HG03432 (cell line): ENCODE data around the gene RSU1.

ENCODE experiments used
- ATAC-seq: cut with Tn5 transposase; IDR thresholded peaks from one replicate; pipeline ENCODE4 v1.9.1; 2021; ENCODE audit warnings: mild to moderate bottlenecking, moderate library complexity; ENCODE audit not compliant: unreplicated experiment

The RSU1 gene

GRCh38 chr10:16745061-16745460 is 72.2 kb downstream of the RSU1 start:
- no peak for ATAC-seq

GRCh38 chr10:16742165-16742960 is 74.9 kb downstream of the RSU1 start:
- ATAC-seq, result no peak

GRCh38 chr10:16741540-16741939 is 75.7 kb downstream of the RSU1 start:
- ATAC-seq, result no peak

- no peak for ATAC-seq
These were observed 79.8 kb downstream of the RSU1 start for GRCh38 chr10:16737420-16737819.

GRCh38 chr10:16735671-16736070 is 81.6 kb downstream of the RSU1 start:
- no peak for ATAC-seq

- ATAC-seq, result no peak
These were observed 84.8 kb downstream of the RSU1 start for GRCh38 chr10:16732376-16732775.

GRCh38 chr10:16728266-16728665 is 89.0 kb downstream of the RSU1 start:
- no peak for ATAC-seq

GRCh38 chr10:16727666-16728065 is 89.6 kb downstream of the RSU1 start:
- no peak for ATAC-seq

- ATAC-seq, result no peak
These were observed 92.7 kb downstream of the RSU1 start for GRCh38 chr10:16724509-16724908.

GRCh38 chr10:16720812-16721211 is 96.4 kb downstream of the RSU1 start:
- ATAC-seq, result no peak

GRCh38 chr10:16717622-16718395 is 99.4 kb downstream of the RSU1 start:
- ATAC-seq, result no peak

- no peak for ATAC-seq
These were observed 101.2 kb downstream of the RSU1 start for GRCh38 chr10:16716051-16716450.

- no peak for ATAC-seq
These were observed 103.9 kb downstream of the RSU1 start for GRCh38 chr10:16713290-16713689.

- no peak for ATAC-seq
These were observed 104.3 kb downstream of the RSU1 start for GRCh38 chr10:16712883-16713282.

GRCh38 chr10:16700331-16700730 is 116.9 kb downstream of the RSU1 start:
- ATAC-seq, result no peak

- ATAC-seq, result no peak
These were observed 117.7 kb downstream of the RSU1 start for GRCh38 chr10:16699435-16700057.

GRCh38 chr10:16698461-16698860 is 118.8 kb downstream of the RSU1 start:
- no peak for ATAC-seq

GRCh38 chr10:16690417-16690816 is 126.8 kb downstream of the RSU1 start:
- ATAC-seq, result no peak

- ATAC-seq, result no peak
These were observed 127.5 kb downstream of the RSU1 start for GRCh38 chr10:16689696-16690095.

GRCh38 chr10:16689227-16689626 is 128.0 kb downstream of the RSU1 start:
- ATAC-seq, result no peak

- ATAC-seq, result no peak
These were observed 130.9 kb downstream of the RSU1 start for GRCh38 chr10:16686054-16686902.
